Transverse colon (tissue), 4 donors: ENCODE measurements around the gene VPS13C. TPM values are rescaled to one million over a fixed set of nuclear protein-coding genes. Genes with fewer than 3 reads are reported as not detected.

Experiments used
- DNase-seq: peaks from one replicate; pipeline ENCODE4 v3.0.0-alpha.2; 2019
- H3K27ac ChIP-seq, 4 donors: fragments of 200-600 bp; sonication (generic); 2 replicates each; pipeline ENCODE4 v1.5.1; 2016 to 2018; ENCODE audit warnings: inconsistent platforms in 4 of 4
- H3K27me3 ChIP-seq: fragments of 200-600 bp; sonication (generic); 2 replicates; pipeline ENCODE4 v1.5.1; 2017; ENCODE audit warnings: inconsistent platforms
- H3K36me3 ChIP-seq, 4 donors: fragments of 200-600 bp; sonication (generic); 2 replicates each; pipeline ENCODE4 v1.5.1; 2017 to 2019; ENCODE audit warnings: inconsistent platforms in 4 of 4
- H3K4me1 ChIP-seq, 4 donors: fragments of 200-600 bp; sonication (generic); 2 replicates each; pipeline ENCODE4 v1.5.1; 2017 to 2020; ENCODE audit warnings: inconsistent platforms in 4 of 4
- H3K4me3 ChIP-seq, 4 donors: fragments of 200-600 bp; sonication (generic); 1 replicate in 1 of 4; 2 replicates in 3 of 4; pipeline versions ENCODE4 v1.5.1 to v1.6.1; 2017 to 2019; ENCODE audit warnings: inconsistent platforms in 4 of 4
- H3K9me3 ChIP-seq, 2 donors: fragments of 200-600 bp; sonication (generic); 2 replicates each; pipeline ENCODE4 v1.5.1; 2017 to 2019; ENCODE audit warnings: inconsistent platforms in 2 of 2
- CTCF ChIP-seq, 5 experiments: fragments of 200-600 bp in 3 of 5; fragments of 450-650 bp in 2 of 5; sonication (generic) in 3 of 5; IDR thresholded peaks; 1 replicate in 2 of 5; 2 replicates in 3 of 5; pipeline ENCODE4 v1.5.1; 2016 to 2017; ENCODE audit warnings: antibody characterized with exemption in 5 of 5, inconsistent platforms in 3 of 5, mild to moderate bottlenecking in 2 of 5, moderate library complexity in 1 of 5
- EP300 ChIP-seq: sonication (generic); formaldehyde crosslinking; IDR thresholded peaks from one replicate; pipeline ENCODE4 v1.6.1; 2017; ENCODE audit warnings: antibody characterized with exemption, low read depth
- POLR2A ChIP-seq: fragments of 450-650 bp; IDR thresholded peaks from one replicate; pipeline ENCODE4 v1.6.1; 2016; ENCODE audit warnings: antibody characterized with exemption, mild to moderate bottlenecking, moderate library complexity
- POLR2AphosphoS5 ChIP-seq, 3 donors: sonication (generic); formaldehyde crosslinking; IDR thresholded peaks; one replicate each; pipeline ENCODE4 v1.6.1; 2016; ENCODE audit warnings: antibody characterized with exemption in 3 of 3
- WGBS, 2 donors: methylation state at CpG; one replicate each; pipeline ENCODE4 v1.1.5; 2018; ENCODE audit warnings: low coverage in 1 of 2; 5-methylcytosine and 5-hydroxymethylcytosine counted together
- in situ Hi-C, 4 donors: fragments of 200-750 bp; cut with MboI; loops; one replicate each; pipeline versions ENCODE4 v1.15.0 to v1.15.1; 2017; ENCODE audit warnings: low sequenced_read_pairs in 3 of 4, low pct_ligation_motif_present in 1 of 4, low pct_unique_long_range_greater_than_20kb in 1 of 4
- intact Hi-C: fragments of 100-400 bp; cut with DNase I; formaldehyde crosslinking; loops from one replicate; pipeline ENCODE4 v1.15.1; 2023; ENCODE audit warnings: low total_unique reads
- total RNA-seq, 4 donors: library from RNA; depleted of rRNA; stranded (reverse); fragments of >200 nt; gene quantifications; one replicate each; pipeline ENCODE4 v1.1.0, GENCODE V29; 2016

The VPS13C gene
- total RNA-seq, 4 donors from 2014 or later, result 48.3 to 105 (median 73.2) TPM

- 68 to 84% methylated on average over 4 of the region's 4 CpGs for WGBS, 2 donors
- no peaks in the 10 kb centered on the region for H3K36me3 ChIP-seq
These were observed 2.8 kb downstream of the VPS13C start for GRCh38 chr15:62057341-62057980.

GRCh38 chr15:62054979-62055378 is 5.3 kb downstream of the VPS13C start:
- DNase-seq, result no peak
- Histone ChIP-seq H3K9me3 (no peaks in the 10 kb centered on the region), H3K4me3 (no peak overlapping the region), H3K36me3 (no peaks in the 10 kb centered on the region), H3K27ac (no peak overlapping the region), H3K4me1 (peaks cover 0 to 51% (median 26%) of the 10 kb centered on the region in 4 donors), H3K27me3 (no peaks in the 10 kb centered on the region)
- in situ Hi-C loops, result no loop called here
- 84 to 92% methylated on average over 5 of the region's 5 CpGs for WGBS, 2 donors
- TF ChIP-seq POLR2A (no peak), CTCF (IDR thresholded peaks at IDR 0.05) (no peak), POLR2AphosphoS5 (IDR thresholded peaks at IDR 0.05) (no peak), EP300 (no peak)
- intact Hi-C loops, result no loop called here

More at GRCh38 chr15:62057341-62057980, 2.8 kb downstream of the VPS13C start:
- Histone ChIP-seq H3K27ac (no peak overlapping the region), H3K9me3 (no peaks in the 10 kb centered on the region), H3K4me1 (peaks cover 0 to 36% (median 16%) of the 10 kb centered on the region in 4 donors), H3K27me3 (no peaks in the 10 kb centered on the region), H3K4me3 (no peak overlapping the region)
- no peak for TF ChIP-seq CTCF (IDR thresholded peaks at IDR 0.05)
- TF ChIP-seq POLR2A, result no peak
- no peak for TF ChIP-seq POLR2AphosphoS5 (IDR thresholded peaks at IDR 0.05)
- no peak for TF ChIP-seq EP300
- intact Hi-C loops (no loop called here), in situ Hi-C loops (no loop called here)
- DNase-seq, result no peak

GRCh38 chr15:62053439-62054085 is 6.7 kb downstream of the VPS13C start:
- DNase-seq, result no peak
- 65 to 90% methylated on average over 4 to 5 of the region's 5 CpGs for WGBS, 2 donors
- Histone ChIP-seq H3K4me3 (no peak overlapping the region), H3K4me1 (peaks cover 0 to 43% (median 21%) of the 10 kb centered on the region in 4 donors), H3K36me3 (no peaks in the 10 kb centered on the region), H3K27ac (no peak overlapping the region), H3K9me3 (no peaks in the 10 kb centered on the region), H3K27me3 (no peaks in the 10 kb centered on the region)
- in situ Hi-C loops, result no loop called here
- TF ChIP-seq POLR2A, result no peak
- TF ChIP-seq EP300, result no peak
- TF ChIP-seq POLR2AphosphoS5 (IDR thresholded peaks at IDR 0.05), result no peak
- TF ChIP-seq CTCF (IDR thresholded peaks at IDR 0.05), result no peak
- intact Hi-C loops, result no loop called here

- Histone ChIP-seq H3K4me3 (no peak overlapping the region), H3K4me1 (peaks cover 0 to 39% (median 18%) of the 10 kb centered on the region in 4 donors), H3K36me3 (no peaks in the 10 kb centered on the region), H3K27me3 (no peaks in the 10 kb centered on the region), H3K9me3 (no peaks in the 10 kb centered on the region), H3K27ac (no peak overlapping the region)
- intact Hi-C loops (no loop called here), in situ Hi-C loops (no loop called here)
- DNase-seq, result no peak
- 91 to 93% methylated on average over 1 of the region's 1 CpG for WGBS, 2 donors
- TF ChIP-seq CTCF (IDR thresholded peaks at IDR 0.05) (no peak), EP300 (no peak)
These were observed 7.5 kb downstream of the VPS13C start for GRCh38 chr15:62052713-62053112.
